ENCODE data around the gene SPAG16. TPM values are rescaled to one million over a fixed set of nuclear protein-coding genes. Genes with fewer than 3 reads are reported as not detected.
"Not testable (repeated sequence)": the region's sequence is repeated elsewhere in the genome, so short reads cannot be mapped to it uniquely, and the experiment has no call there.

Gene SPAG16
- total and polyA plus RNA-seq, 2 donors from 2014 or later = 35.9 to 38.5 TPM

DNA sequence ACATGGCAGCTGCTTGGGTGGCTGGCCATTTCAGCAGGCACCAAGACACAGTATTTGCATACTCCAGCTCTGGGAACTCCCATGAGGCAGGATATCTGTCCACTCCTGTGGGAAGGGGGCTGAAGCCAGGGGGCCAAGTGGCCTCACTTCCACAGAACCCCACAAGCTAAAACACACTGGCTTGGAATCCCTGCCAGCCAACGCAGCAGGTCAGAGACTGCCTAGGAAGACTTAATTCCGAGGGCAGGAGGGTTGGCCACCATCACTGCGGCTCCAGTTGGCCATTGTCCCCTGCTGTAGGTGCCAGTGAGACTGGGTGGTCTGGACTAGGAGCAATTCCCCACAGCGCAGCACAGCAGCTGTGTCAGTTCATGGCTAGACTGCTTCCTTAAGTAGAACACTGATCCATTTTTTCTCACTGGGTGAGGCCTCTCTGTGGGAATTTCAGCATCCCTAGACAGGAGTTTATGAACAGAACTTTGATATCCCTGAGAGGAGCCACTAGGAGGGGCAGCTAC lies 52.0 kb downstream of the SPAG16 start:
- no peaks in the 10 kb centered on the region for H3K4me1 ChIP-seq (ENCODE audit: control insufficient read depth in 2 of 3, insufficient read depth in 2 of 3, low read depth in 1 of 3, low read length in 3 of 3)
- no peaks in the 10 kb centered on the region for H3K36me3 ChIP-seq (ENCODE audit: control insufficient read depth in 2 of 3, insufficient read depth in 3 of 3, low read length in 3 of 3)
- intact Hi-C loops (cut with DNase I) = no loop called here
- no peak for TF ChIP-seq CTCF (IDR thresholded peaks at IDR 0.05; ENCODE audit: borderline replicate concordance, extremely low read depth, insufficient read depth)
- H3K27ac ChIP-seq (ENCODE audit: low read depth in 2 of 2, low read length in 2 of 2) = no peak overlapping the region
- H3K9ac ChIP-seq (ENCODE audit: low read length in 3 of 3) = no peak overlapping the region
- FAIRE-seq (no peak), DNase-seq (peak in 1 of 5 donors; percentile 29)
- peaks cover 0 to 29% (median 1%) of the 10 kb centered on the region in 3 donors for H3K9me3 ChIP-seq (ENCODE audit: control insufficient read depth in 2 of 3, insufficient read depth in 1 of 3, low read length in 3 of 3)
- no peaks in the 10 kb centered on the region for H3K27me3 ChIP-seq (ENCODE audit: control insufficient read depth, insufficient read depth, low read length)
- no peak overlapping the region for H3K4me3 ChIP-seq (ENCODE audit: low read length in 3 of 3)

DNA sequence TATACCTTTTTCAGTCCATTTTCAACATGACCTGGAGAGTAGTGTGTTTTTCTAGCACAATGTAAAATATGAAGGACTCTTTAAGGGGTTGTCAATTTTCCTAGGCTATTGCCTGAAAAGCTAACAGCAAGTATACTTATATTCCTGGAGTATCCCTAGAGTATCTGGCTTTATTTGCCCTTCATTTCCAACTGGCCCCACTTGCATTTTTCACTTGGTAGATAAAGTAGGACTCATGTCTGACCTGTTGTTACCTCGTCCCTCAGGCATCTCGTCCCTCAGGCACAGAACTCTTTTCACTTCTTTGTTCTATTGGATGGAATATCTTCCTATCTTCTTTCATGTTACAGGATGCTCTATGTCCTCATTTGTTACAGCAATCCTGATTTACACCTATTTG lies 69.2 kb downstream of the SPAG16 start:
- no peak for TF ChIP-seq CTCF (IDR thresholded peaks at IDR 0.05; ENCODE audit: borderline replicate concordance, extremely low read depth, insufficient read depth)
- FAIRE-seq = no peak
- Histone ChIP-seq H3K4me1 (ENCODE audit: control insufficient read depth in 2 of 3, insufficient read depth in 2 of 3, low read depth in 1 of 3, low read length in 3 of 3) (no peaks in the 10 kb centered on the region), H3K9ac (ENCODE audit: low read length in 3 of 3) (no peak overlapping the region), H3K4me3 (ENCODE audit: low read length in 3 of 3) (no peak overlapping the region), H3K9me3 (ENCODE audit: control insufficient read depth in 2 of 3, insufficient read depth in 1 of 3, low read length in 3 of 3) (no peaks in the 10 kb centered on the region), H3K27me3 (ENCODE audit: control insufficient read depth, insufficient read depth, low read length) (no peaks in the 10 kb centered on the region), H3K36me3 (ENCODE audit: control insufficient read depth in 2 of 3, insufficient read depth in 3 of 3, low read length in 3 of 3) (no peaks in the 10 kb centered on the region), H3K27ac (ENCODE audit: low read depth in 2 of 2, low read length in 2 of 2) (no peak overlapping the region)
- no peak for DNase-seq
- intact Hi-C loops (cut with DNase I) = no loop called here

- DNase-seq (no peak), FAIRE-seq (peak; percentile 11)
- no peak overlapping the region for H3K9ac ChIP-seq (ENCODE audit: low read length in 3 of 3)
- intact Hi-C loops (cut with DNase I) = no loop called here
- no peaks in the 10 kb centered on the region for H3K4me1 ChIP-seq (ENCODE audit: control insufficient read depth in 2 of 3, insufficient read depth in 2 of 3, low read depth in 1 of 3, low read length in 3 of 3)
- no peaks in the 10 kb centered on the region for H3K36me3 ChIP-seq (ENCODE audit: control insufficient read depth in 2 of 3, insufficient read depth in 3 of 3, low read length in 3 of 3)
- no peaks in the 10 kb centered on the region for H3K9me3 ChIP-seq (ENCODE audit: control insufficient read depth in 2 of 3, insufficient read depth in 1 of 3, low read length in 3 of 3)
- H3K27ac ChIP-seq (ENCODE audit: low read depth in 2 of 2, low read length in 2 of 2) = no peak overlapping the region
- no peak for TF ChIP-seq CTCF (IDR thresholded peaks at IDR 0.05; ENCODE audit: borderline replicate concordance, extremely low read depth, insufficient read depth)
- H3K27me3 ChIP-seq (ENCODE audit: control insufficient read depth, insufficient read depth, low read length) = no peaks in the 10 kb centered on the region
- no peak overlapping the region for H3K4me3 ChIP-seq (ENCODE audit: low read length in 3 of 3)
Measured at GRCh38 chr2:213376644-213377043, 92.4 kb downstream of the SPAG16 start.

DNA sequence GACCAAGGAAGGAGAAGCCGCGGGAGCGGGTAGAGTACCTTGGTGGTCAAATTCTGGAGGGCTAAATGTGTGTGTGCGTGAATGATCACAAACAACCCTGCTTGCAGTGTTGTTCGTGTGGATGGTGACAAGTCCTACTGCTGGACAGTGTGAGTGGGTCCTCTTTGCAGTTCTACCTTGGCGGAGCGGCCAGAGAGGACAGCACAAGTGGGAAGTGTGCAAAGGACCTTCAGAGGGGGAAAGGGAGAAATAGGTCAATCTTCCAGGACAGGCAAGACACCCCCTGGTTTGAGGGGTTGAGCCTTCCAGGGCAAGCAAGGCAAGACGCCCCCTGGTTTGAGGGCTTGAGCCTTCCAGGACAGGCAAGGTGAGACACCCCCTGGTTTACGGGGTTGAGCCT lies 122.8 kb downstream of the SPAG16 start:
- H3K9me3 ChIP-seq (ENCODE audit: control insufficient read depth in 2 of 3, insufficient read depth in 1 of 3, low read length in 3 of 3); intact Hi-C loops (cut with DNase I); H3K9ac ChIP-seq (ENCODE audit: low read length in 3 of 3); FAIRE-seq; H3K4me1 ChIP-seq (ENCODE audit: control insufficient read depth in 2 of 3, insufficient read depth in 2 of 3, low read depth in 1 of 3, low read length in 3 of 3); H3K27ac ChIP-seq (ENCODE audit: low read depth in 2 of 2, low read length in 2 of 2); H3K36me3 ChIP-seq (ENCODE audit: control insufficient read depth in 2 of 3, insufficient read depth in 3 of 3, low read length in 3 of 3); DNase-seq; H3K4me3 ChIP-seq (ENCODE audit: low read length in 3 of 3); H3K27me3 ChIP-seq (ENCODE audit: control insufficient read depth, insufficient read depth, low read length): not testable (repeated sequence)

DNA sequence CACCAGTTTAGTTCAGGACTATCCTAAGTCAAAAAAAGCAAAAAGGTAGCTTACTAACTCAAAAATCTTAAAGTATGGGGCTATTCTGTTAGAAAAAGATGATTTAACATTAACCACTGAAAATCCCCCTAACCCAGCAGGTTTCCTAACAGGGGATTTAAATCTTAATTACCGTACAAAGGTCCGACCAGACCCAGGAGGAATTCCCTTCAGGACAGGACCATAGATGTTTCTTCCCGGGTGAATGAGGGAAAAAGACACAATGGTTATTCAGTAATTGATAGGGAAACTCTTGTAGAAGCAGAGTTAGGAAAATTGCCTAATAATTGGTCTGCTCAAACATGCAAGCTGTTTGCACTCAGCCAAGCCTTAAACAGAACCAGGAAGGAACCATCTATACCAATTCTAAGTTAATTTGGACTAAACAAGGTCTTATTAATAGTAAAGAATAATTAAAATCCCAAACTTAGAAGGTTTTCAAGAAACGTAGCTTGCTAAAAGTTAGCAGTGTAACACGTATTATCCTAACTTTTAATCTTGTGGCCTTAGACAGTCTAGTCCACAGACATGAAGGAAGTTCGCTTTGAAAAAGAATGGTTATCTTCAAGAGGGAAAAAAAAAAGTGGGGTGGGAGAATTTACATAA lies 124.3 kb downstream of the SPAG16 start:
- FAIRE-seq; intact Hi-C loops (cut with DNase I); H3K27ac ChIP-seq (ENCODE audit: low read depth in 2 of 2, low read length in 2 of 2); H3K36me3 ChIP-seq (ENCODE audit: control insufficient read depth in 2 of 3, insufficient read depth in 3 of 3, low read length in 3 of 3); H3K4me1 ChIP-seq (ENCODE audit: control insufficient read depth in 2 of 3, insufficient read depth in 2 of 3, low read depth in 1 of 3, low read length in 3 of 3); H3K27me3 ChIP-seq (ENCODE audit: control insufficient read depth, insufficient read depth, low read length); H3K9me3 ChIP-seq (ENCODE audit: control insufficient read depth in 2 of 3, insufficient read depth in 1 of 3, low read length in 3 of 3); H3K9ac ChIP-seq (ENCODE audit: low read length in 3 of 3): not testable (repeated sequence)
- H3K4me3 ChIP-seq (ENCODE audit: low read length in 3 of 3) = peak overlapping the region in 1 of 3 donors; percentile 25
- peak in 2 of 5 donors; percentile 10 to 34 for DNase-seq

DNA sequence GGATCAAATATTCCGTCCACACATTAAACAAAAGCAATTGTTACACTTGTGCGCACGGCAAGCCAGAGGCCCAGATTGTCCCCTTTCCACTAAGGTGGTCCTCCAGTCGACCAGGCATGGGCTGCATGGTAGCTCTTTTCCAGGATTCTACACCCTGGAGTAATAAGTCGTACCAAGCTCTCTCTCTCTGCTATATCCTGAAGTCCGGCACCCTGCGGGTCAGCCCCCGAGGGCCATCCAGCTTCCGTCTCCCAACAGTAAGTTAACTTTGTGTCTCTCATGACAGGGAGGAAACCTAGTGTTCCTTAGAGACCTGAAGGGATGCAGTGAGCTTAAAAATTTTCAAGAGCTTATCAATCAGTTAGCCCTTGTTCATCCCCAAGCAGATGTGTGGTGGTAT lies 126.4 kb downstream of the SPAG16 start:
- H3K9ac ChIP-seq (ENCODE audit: low read length in 3 of 3); H3K4me3 ChIP-seq (ENCODE audit: low read length in 3 of 3); H3K27me3 ChIP-seq (ENCODE audit: control insufficient read depth, insufficient read depth, low read length); intact Hi-C loops (cut with DNase I); H3K9me3 ChIP-seq (ENCODE audit: control insufficient read depth in 2 of 3, insufficient read depth in 1 of 3, low read length in 3 of 3); DNase-seq; H3K4me1 ChIP-seq (ENCODE audit: control insufficient read depth in 2 of 3, insufficient read depth in 2 of 3, low read depth in 1 of 3, low read length in 3 of 3); H3K27ac ChIP-seq (ENCODE audit: low read depth in 2 of 2, low read length in 2 of 2); H3K36me3 ChIP-seq (ENCODE audit: control insufficient read depth in 2 of 3, insufficient read depth in 3 of 3, low read length in 3 of 3); FAIRE-seq: not testable (repeated sequence)

Measured in kidney (tissue), 14 donors.